HG03378 (cell line): ENCODE measurements around the gene PRIM2.
"Not testable (repeated sequence)": the region's sequence is repeated elsewhere in the genome, so short reads cannot be mapped to it uniquely, and the experiment has no call there.

Experiments used
- ATAC-seq: cut with Tn5 transposase; IDR thresholded peaks from one replicate; pipeline ENCODE4 v1.9.1; 2021; ENCODE audit warnings: mild to moderate bottlenecking, moderate library complexity; ENCODE audit not compliant: unreplicated experiment

The PRIM2 gene

GRCh38 chr6:57308755-57309154, 8.7 kb upstream of the PRIM2 start:
- ATAC-seq, result not testable (repeated sequence)

GRCh38 chr6:57310095-57310816, 7.2 kb upstream of the PRIM2 start:
- not testable (repeated sequence) for ATAC-seq

DNA sequence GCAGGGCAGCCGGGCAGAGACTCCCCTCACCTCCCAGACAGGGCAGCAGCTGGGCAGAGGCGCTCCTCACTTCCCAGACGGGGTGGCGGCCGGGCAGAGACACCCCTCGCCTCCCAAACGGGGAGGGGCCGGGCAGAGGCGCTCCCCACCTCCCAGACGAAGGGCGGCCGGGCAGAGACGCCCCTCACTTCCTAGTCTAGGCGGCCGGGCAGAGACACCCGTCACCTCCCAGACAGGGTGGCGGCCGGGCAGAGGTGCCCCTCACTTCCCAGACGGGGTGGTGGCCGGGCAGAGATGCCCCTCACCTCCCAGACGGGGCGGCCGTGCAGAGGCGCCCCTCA, 6.6 kb upstream of the PRIM2 start:
- ATAC-seq, result no peak

DNA sequence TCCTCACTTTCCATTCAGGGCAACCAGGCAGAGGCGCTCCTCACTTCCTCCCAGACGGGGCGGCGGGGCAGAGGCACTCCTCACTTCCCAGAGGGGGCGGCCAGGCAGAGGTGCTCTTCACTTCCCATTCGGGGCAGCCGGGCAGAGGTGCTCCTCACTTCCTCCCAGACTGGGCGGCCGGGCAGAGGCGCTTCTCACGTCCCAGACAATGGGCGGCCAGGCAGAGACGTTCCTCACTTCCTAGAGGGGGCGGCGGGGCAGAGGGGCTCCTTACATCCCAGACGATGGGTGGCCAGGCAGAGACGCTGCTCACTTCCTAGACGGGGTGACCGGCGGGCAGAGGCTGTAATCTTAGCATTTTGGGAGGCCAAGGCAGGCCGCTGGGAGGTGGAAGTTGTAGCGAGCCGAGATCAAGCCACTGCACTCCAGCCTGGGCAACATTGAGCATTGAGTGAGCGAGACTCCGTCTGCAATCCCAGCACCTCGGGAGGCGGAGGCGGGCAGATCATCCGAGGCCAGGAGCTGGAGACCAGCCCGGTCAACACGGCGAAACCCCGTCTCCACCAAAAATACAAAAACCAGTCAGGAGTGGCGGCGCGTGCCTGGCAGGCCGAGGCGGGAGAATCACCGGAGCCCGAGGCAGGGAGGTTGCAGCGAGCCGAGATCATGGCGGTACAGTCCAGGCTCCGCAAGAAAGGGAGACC, 6.0 kb upstream of the PRIM2 start:
- ATAC-seq, result not testable (repeated sequence)

GRCh38 chr6:57312004-57312345, 5.5 kb upstream of the PRIM2 start:
- ATAC-seq, result no peak

- no peak for ATAC-seq
Observed at GRCh38 chr6:57313009-57313408, 4.4 kb upstream of the PRIM2 start.

DNA sequence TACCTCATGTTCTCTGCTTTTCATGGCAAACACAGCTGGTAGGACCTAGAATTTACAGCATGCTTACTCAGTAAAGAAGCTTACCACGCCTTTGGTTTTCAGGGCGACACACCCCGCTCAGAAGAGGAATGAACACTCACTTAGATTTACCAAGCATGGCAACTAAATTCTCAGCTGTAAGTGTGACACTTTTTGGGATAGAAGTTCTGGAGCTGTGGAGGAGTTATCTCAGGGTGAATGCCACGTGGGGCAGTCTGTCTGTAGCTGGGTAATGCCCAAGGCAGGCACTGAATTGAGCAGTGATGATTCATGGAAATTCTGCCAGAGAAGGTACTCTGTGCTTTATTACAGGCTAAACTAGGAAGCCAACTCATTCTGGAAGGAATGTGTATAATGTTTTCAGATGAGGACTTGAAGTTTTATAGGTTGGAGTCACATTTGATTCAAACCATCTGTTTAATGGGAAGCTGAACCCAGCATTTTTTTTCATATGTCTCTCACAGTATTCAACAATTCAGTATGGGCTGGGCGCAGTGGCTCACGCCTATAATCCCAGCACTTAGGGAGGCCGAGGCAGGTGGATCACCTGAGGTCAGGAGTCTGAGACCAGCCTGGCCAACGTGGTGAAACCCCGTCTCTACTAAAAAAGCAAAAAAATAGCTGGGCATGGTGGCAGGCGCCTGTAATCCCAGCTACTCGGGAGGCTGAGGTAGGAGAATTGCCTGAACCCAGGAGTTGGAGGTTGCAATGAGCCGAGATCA, 3.5 kb upstream of the PRIM2 start:
- no peak for ATAC-seq

- ATAC-seq, result no peak
Observed at GRCh38 chr6:57315111-57315510, 2.3 kb upstream of the PRIM2 start.

DNA sequence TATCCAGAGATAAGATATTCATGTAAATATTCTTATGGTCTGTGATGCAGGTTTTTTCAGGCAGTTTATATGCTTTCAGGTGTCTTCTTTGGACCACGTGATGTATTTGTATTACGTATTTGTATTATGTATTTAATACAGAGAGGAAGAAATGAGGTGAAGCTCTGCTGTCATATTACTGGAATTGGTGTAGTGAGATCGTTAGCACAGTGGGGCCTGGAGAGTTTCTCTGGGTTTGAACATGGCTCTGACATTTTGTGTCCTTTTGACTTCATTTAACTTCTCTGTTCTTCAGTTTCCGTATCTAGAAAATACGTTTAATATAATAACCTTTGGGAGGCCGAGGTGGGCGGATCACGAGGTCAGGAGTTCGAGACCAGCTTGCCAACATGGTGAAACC, 1.6 kb upstream of the PRIM2 start:
- ATAC-seq, result no peak

GRCh38 chr6:57316581-57317059, 810 bp upstream of the PRIM2 start:
- ATAC-seq, result peak; percentile 92

DNA sequence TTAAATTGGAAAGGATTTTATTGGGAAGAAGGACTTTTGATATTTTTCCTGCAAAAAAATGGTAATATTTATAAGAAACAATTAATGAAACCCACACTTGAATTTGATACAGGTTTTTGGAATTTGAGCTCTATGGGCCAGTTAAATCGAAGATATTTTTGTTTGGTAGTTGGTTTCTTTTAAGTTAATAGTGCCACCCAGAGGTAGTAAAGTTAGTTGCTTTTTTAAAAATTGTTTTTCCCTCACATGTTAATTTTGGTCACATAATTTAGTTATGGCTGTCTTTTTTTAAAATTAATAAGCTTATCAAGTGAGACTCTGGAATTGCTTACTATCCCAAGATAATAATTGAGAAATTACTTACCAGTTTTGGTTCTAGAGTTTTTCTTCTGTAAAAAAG, 7.1 kb downstream of the PRIM2 start:
- no peak for ATAC-seq

GRCh38 chr6:57327311-57327710, 9.9 kb downstream of the PRIM2 start:
- no peak for ATAC-seq

GRCh38 chr6:57328074-57328473, 10.6 kb downstream of the PRIM2 start:
- no peak for ATAC-seq

GRCh38 chr6:57329933-57330332, 12.5 kb downstream of the PRIM2 start:
- no peak for ATAC-seq

DNA sequence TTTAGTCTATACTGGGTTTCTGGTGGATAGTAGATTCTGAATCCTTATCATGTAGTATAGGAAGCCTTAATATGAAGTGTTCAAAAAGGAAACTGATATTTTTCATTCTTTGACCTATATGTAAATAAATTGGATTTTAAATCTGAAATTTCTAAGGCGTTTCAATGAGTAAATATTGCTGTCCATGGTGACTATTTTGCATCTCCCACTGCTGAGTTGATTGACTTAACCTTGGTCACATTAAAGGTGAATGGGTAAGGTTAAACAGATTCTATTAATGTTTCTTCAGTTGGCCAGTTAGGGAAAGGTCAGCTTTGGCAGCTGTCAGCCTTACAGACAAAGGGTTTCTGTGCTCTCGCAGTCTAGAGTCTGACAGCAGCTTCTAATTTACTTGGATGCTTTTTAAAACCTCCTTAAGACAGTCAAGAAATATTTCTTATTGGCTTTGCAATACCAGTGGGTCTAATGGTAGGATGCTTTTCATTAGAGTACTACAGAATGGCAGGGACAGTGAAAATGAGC, 24.8 kb downstream of the PRIM2 start:
- no peak for ATAC-seq

DNA sequence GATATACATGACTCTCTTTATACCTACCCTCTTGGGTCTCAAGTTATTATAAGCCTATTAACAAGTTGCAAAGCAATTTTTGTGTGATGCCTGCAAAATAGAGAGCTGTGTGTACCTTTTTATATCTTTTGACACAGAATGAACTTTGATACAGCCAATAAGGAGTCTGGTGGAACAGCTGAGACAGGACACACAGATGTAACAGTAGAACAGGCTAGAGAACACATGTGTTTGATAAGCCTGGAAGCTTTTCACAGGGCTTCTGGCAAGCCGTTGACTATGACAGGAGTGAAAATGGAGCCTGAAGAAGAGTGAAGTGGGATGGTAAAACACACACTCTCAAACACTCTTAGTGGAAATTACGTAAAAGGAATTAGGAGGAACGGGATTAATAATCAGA, 25.9 kb downstream of the PRIM2 start:
- not testable (repeated sequence) for ATAC-seq

- ATAC-seq, result not testable (repeated sequence)
Observed at GRCh38 chr6:57346715-57347114, 29.3 kb downstream of the PRIM2 start.

DNA sequence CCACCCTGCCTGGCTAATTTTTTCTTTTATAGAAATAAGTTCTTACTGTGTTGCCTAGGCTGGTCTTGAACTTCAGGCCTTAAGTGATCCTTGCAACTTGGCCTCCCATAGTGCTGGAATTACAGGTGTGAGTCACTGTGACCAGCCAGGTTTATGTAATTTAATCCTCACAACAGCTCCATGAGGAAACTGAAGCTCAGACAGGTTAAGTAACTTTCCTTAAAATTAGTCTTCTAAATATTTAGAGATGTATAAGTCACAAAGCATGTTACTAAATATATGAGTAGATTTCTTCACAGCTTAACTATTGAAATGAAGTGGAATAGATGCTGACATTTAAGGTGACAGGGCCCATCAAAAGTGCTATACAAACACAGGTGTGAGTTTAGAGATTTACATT, 30.2 kb downstream of the PRIM2 start:
- ATAC-seq, result not testable (repeated sequence)

- ATAC-seq, result peak; percentile 67
Observed at GRCh38 chr6:57350443-57350842, 33.0 kb downstream of the PRIM2 start.

DNA sequence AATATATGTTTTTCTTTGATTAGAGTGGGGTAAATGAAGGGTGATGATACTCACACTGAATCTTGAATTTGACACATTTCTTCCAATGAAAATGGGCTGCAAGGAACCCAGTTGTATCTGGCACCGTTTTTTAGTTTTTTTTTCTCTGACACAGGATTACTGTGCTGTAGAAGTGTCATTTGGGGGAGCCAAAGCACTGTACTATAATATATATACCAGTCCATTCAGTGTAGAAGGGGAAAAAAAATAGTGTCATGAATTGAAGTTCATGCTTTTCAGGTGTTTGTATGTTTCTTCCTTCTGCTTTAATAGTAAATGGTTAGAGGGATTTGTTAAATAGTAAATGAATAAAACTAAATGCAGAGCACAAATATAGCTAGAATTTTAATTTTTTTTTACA, 35.2 kb downstream of the PRIM2 start:
- ATAC-seq, result not testable (repeated sequence)

- not testable (repeated sequence) for ATAC-seq
Observed at GRCh38 chr6:57358319-57358718, 40.9 kb downstream of the PRIM2 start.

- not testable (repeated sequence) for ATAC-seq
Observed at GRCh38 chr6:57359766-57360165, 42.3 kb downstream of the PRIM2 start.
